ENCODE measurements around the gene GNMT.
"Not testable (repeated sequence)": the region's sequence is repeated elsewhere in the genome, so short reads cannot be mapped to it uniquely, and the experiment has no call there.

GNMT gene

GRCh38 chr6:42942444-42942843 lies 18.1 kb upstream of the GNMT start:
- DNase-seq = no peak

DNA sequence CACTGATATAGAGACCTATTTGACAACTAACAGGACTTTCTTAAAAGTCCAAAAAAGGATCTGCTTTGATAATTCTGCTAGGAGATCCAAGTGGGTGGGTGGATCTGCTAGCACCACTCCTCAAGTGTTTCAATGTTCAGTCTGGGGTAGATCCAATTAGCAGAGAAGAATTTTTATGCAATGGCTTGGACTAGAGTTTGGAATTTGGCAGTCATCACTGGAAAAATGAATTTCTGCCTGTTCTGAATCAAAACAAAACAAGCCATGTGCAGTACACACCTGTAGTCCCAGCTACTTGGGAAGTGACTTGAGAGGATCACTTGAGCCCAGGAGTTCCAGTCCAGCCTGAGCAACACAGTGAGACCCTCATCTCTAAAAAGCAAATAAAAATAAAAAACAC lies 12.6 kb upstream of the GNMT start:
- DNase-seq = no peak

GRCh38 chr6:42952389-42952788 lies 8.2 kb upstream of the GNMT start:
- DNase-seq = no peak

DNA sequence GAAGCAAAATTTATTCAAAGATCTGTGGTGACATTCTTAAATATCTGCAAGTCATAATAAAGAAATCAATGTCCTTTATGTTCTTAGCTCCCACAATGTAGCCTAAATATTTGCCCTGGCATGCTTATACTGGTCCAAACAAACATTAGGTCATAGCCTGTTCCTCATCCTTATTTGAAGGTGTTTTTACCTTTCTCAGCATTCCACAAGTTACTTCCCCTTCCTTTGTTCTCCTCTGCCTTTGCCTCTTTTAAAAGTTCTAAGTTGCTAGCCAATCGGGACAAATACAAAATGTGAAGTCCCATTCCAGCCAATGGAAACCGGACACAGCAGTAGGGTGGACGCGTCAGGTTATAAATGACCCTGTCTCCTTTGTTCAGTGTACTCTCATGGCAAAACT lies 6.1 kb upstream of the GNMT start:
- not testable (repeated sequence) for DNase-seq

DNA sequence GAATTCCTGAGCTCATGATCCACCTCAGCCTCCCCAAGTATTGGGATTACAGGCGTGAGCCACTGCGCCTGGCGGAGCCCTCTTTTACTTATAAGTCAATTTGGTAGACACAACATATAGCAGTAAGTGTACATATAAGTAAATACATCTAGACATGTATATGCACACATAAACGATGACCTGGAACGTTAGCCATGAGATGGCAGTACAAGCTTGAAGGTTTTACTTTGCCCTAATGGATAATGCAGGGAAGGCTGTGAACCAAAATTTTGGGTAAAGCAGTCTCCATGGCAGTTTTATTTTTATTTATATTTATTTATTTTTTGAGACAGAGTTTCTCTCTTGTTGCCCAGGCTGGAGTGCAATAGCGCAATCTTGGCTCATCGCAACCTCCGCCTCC lies 2.4 kb upstream of the GNMT start:
- no peak for DNase-seq

DNA sequence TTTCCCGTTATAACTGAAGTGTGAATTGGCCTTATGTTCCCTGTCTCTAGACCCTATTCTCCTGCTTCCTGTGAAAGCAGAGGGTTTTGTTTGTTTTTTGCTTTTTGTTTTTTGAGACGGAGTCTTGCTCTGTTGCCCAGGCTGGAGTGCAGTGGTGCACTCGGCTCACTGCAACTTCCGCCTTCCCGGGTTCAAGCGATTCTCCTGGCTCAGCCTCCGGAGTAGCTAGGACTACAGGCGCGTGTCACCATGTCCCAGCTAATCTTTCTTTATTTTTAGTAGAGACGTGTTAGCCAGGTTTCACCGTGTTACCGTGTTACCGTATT lies 674 bp upstream of the GNMT start:
- no peak for DNase-seq

- DNase-seq = no peak
These were observed 491 bp downstream of the GNMT start for GRCh38 chr6:42961020-42961470.

- DNase-seq = no peak
These were observed 1.5 kb downstream of the GNMT start for GRCh38 chr6:42962096-42962495.

GRCh38 chr6:42962502-42963178 lies 2.1 kb downstream of the GNMT start:
- DNase-seq = no peak

DNA sequence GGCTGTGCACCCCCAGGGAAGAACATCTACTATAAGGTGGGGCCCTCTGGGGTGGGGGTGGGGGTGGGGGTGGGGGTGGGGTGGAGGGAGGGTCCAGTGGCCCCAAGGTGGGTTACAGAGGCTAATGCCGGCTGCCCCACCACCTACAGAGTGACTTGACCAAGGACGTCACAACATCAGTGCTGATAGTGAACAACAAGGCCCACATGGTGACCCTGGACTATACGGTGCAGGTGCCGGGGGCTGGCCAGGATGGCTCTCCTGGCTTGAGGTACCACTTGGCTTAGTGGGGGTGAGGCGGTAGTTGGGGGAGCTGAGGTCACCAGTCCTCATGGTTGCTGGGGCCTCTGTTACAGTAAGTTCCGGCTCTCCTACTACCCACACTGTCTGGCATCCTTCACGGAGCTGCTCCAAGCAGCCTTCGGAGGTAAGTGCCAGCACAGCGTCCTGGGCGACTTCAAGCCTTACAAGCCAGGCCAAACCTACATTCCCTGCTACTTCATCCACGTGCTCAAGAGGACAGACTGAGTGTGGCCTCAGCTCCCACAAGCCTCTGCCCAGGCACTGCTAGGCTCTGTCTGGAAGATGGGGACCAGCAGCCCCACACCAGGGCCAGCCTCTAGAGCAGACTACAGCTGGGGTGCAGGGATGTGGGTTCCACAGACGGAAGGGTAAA lies 2.8 kb downstream of the GNMT start:
- no peak for DNase-seq

DNA sequence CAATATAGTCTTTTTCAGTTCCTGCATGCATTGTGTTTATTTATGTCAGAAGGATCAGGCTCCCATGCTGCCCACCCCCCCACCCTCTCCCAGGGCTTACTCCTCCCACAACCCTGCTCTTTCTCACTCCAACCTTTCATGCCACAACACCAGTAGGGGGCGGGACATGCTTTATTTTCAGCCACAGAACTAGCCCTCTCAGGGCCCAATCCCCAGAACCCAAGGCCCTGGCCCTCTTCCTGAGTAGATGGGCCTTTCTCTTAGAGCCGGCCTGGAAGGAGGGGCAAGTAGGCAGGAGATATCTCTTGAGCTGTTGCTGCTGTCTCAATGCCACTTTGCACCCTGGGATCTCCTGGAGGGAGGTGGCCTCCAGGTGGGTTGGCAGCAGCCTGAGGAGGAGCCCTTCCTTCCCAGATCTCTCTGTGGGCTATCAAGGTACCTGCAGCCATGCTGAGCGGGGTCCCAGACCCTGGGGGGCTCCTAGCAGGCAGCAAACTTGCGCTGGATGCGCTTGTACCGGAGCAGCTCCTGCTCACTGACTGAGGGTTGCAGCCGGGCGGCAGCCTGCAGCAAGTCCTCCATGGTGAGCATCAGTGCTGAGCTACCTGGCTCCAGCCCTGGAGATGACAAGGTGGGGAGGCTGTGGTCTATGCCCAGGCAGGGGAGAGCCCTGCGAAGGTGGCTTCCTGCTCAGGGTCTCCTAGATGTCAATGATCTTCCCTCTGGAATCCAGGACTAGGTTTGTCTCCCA lies 3.5 kb downstream of the GNMT start:
- DNase-seq = peak; percentile 80

DNA sequence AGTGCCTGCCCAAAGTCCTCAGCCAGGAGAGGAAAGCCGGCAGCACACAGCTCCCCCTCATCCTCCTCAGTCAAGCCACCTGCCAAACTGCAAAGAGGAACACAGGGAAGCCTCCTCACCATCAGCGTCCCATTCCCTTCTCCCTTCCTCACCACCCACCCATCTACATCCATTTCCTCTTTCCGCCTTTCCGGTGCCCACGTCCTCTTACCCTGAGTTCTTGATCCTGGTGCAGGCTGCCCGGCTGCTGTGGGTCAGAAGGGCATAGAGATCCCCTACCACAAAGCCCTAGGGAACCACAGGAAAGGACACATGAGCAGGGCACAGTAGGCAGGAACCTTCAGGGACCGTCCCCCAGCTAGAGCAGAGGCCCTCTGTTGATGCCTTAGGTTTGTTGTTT lies 6.0 kb downstream of the GNMT start:
- no peak for DNase-seq

GRCh38 chr6:42967228-42967627 lies 6.7 kb downstream of the GNMT start:
- no peak for DNase-seq

- DNase-seq = no peak
These were observed 7.7 kb downstream of the GNMT start for GRCh38 chr6:42968126-42968701.

DNA sequence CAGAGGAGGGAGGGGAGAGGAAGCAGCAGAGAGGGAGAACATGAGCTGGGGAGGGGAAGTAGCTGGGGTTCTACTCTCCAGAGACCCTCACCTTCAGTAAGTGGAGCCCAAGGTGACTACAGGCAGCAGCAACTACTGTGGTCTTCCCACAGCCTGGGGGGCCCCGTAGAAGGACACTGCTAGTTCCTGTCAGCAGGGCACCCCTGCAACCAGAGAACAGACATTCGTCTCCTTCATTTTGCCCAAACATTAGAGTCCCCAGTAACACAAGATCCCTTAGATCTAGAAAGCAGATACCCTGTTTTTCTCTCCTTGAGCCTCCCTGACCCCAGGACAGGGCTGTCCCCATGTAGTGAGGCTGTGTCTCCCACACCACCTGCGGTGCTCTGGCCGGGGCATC lies 8.2 kb downstream of the GNMT start:
- no peak for DNase-seq

GRCh38 chr6:42969431-42969830 lies 8.9 kb downstream of the GNMT start:
- DNase-seq = no peak

DNA sequence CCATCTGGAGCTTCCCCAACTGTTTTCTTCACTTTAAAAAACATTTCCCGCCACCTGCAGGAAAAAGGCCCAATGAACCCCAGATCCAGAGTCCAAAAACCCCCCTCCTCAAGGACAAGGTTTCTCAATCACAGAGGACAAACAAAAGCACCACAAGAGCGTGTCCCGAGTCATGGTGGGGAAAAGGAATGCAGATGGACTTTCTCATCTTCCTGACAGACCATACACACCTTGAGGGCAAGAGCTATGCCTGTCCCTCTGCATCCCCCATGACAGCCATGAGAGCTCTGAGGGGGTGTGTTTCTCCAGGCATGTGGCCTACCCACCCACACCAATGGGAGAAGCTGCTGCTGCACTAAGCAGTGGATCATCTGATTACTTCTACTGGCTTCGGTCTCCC lies 9.4 kb downstream of the GNMT start:
- no peak for DNase-seq

DNA sequence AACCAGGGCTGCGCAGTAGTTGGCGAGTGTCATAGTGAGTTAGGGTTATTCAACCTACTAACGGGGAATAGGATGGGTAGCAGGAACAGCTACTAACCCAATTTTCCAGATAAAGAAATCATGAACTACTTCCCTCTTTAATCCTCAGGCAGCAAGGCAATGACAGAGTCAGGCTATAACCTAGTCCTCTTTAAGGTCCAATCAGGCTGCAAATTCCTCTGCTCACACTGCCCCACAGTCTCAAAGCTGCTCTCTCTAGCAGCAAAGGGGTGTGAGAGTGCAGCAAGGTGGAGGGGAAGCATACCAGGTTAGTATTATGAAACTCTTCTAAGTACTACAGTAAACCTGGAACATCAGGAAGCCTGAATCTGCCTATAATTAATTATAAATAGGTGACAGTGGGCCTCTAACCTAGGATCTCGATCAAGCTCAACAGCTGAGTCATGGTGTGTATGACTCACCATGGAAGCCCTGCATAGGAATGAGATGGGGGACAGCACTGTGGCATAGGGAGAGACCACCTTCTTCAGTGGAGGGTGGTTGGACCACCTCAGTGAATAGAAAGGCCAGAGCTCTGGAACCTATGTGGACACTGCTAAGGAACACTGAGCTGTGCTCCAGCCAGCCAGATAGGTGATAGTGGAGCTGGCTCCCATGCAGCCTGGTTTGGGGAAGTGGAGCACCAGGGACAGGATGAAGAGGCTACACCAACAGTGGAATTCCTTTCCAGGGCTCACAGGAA lies 10.5 kb downstream of the GNMT start:
- DNase-seq = peak; percentile 61

DNA sequence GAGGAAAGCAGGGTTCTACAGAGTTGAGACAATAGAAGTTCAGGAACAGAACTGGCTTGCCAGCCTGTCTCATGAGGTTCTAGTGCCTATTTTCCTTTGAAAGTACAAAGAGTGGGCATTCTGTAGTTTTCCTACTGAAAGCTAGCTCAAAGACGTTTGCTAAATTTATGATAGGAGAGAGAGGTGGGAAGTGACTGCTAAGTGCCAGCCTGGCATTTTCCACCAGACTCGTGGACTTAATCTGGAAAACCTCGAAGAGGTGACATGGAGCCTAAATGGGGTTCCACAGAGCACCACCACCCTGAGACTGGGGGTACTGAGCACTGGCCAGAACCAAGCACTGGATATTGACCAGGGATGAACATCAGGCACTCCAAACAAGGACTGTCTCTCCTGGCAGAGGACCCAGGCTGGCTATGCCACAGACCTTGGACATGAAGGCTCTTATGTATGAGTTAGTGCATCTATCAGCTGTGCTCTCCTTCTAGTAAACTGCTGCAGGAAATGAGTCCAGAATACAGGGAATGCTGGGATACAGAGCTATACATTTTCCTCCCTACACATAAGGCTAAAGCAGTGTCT lies 11.3 kb downstream of the GNMT start:
- no peak for DNase-seq

DNA sequence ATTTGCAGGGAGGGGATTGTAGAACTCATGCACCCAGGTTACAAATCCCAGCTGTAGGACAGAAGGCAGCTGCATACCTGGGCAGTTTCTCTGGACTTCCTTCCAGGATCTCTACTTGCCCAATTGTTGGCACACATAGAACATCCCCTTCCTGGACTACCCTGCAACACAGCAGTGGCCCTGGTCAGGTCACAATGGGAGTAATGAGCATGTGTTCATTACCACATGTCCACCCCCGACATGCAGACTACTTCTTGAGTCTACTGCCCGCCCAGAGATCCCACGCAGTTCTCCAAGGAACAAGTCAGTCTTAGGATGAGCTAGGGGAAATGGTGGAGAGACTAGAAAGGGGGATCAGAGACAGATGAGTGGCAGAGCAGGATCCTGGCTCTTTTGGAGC lies 13.4 kb downstream of the GNMT start:
- no peak for DNase-seq

DNA sequence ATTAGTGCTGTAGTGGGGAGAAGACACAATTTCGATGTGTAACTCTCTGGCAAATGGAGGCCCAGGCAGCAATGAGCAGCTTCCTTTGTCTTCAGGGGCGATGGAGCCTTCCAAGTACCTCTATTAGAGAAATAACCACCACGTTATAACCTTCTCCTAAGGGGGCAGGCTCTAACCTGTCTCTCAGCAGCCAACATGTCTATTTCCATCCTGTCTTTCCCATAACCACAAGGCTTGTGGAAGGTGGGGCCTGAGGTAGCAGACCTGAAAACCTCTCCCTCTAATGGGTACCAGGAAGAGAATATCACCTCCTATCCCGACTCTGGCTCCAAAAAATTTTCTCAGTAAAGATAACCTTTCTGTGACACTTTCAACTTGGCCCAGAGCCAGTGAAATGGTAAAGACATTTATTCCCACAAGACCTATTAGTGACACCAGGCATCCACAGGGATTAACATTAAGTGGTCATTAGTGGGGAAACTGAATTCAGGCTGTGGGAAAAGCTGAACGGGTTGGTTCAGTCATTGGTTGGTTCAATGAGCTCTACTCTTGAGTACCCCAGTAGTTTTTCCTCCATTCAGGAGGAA lies 14.5 kb downstream of the GNMT start:
- no peak for DNase-seq

DNA sequence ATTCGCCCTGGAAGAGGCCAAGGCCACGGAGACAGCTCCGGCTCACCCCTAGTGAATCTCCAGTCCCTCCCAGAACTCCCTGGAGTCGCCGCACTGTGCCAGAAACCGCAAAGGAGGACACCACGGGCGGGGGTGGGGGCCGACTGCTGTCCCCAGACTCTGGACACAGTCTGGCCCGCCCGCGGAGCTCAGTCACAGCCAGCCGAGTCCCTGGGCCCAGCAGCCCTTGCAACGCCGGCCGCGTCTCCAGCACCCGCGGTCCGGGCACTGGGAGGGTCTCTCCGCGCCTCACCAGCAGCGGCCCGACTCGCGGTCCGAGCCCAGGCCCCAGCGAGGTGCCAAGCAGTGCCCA lies 17.9 kb downstream of the GNMT start:
- peak; percentile 45 for DNase-seq
